Endothelial cell of umbilical vein (primary cell): ENCODE measurements around the gene ENOPH1. TPM values are rescaled to one million over a fixed set of nuclear protein-coding genes. Genes with fewer than 3 reads are reported as not detected.

Experiments used
- BruUV-seq: library from RNA; stranded (reverse); fragments of 400-500 nt; replicated peaks from 2 replicates; lab custom pipeline; 2021; lab: Mats Ljungman, UMichigan
- CTCF ChIA-PET: fragments of 300-600, 350-600 bp; sonication (Branson Sonifier 250); formaldehyde crosslinking; loops from one replicate; lab custom pipeline; 2021; ENCODE audit warnings: antibody characterized with exemption, inconsistent platforms; lab: Charles Lee
- POLR2A ChIA-PET: fragments of 300-600, 350-600 bp; sonication (Branson Sonifier 250); formaldehyde crosslinking; loops from one replicate; lab custom pipeline; 2021; ENCODE audit warnings: antibody characterized with exemption, inconsistent platforms; lab: Charles Lee
- DNase-seq: peaks from one replicate; pipeline ENCODE4 v3.0.0-alpha.2; 2011; ENCODE audit warnings: low read depth, low spot score
- FAIRE-seq: peaks from 2 replicates; lab custom pipeline; 2011; peaks lifted over from hg19 to GRCh38; lab: Jason Lieb, UNC
- H2AFZ ChIP-seq: 2 replicates; pipeline ENCODE4 v1.6.0; 2012; ENCODE audit warnings: low read depth, low read length, control low read depth, inconsistent platforms
- H3K27ac ChIP-seq: 2 replicates; pipeline ENCODE4 v1.5.1; 2011; ENCODE audit warnings: low read depth, mild to moderate bottlenecking, control low read depth, low read length, moderate library complexity; ENCODE audit not compliant: insufficient read depth
- H3K27me3 ChIP-seq, 2 experiments: 2 replicates each; pipeline versions ENCODE4 v1.6.0 to v1.6.1; 2011; ENCODE audit warnings: low read length in 2 of 2, mixed read lengths in 1 of 2; ENCODE audit not compliant: control insufficient read depth in 2 of 2, insufficient read depth in 2 of 2
- H3K36me3 ChIP-seq, 2 experiments: 2 replicates in 1 of 2; 3 replicates in 1 of 2; pipeline ENCODE4 v1.5.1; 2011; ENCODE audit warnings: low read length in 2 of 2, mild to moderate bottlenecking in 1 of 2, moderate library complexity in 1 of 2; ENCODE audit not compliant: control insufficient read depth in 2 of 2, insufficient read depth in 2 of 2; ENCODE audit errors: extremely low read depth in 1 of 2
- H3K4me1 ChIP-seq: 3 replicates; pipeline ENCODE4 v1.5.1; 2011; ENCODE audit warnings: mild to moderate bottlenecking, low read length; ENCODE audit not compliant: control insufficient read depth, insufficient read depth; ENCODE audit errors: extremely low read depth
- H3K4me2 ChIP-seq: 2 replicates; pipeline ENCODE4 v1.6.1; 2011; ENCODE audit warnings: low read length, control low read depth, mixed read lengths; ENCODE audit not compliant: insufficient read depth
- H3K4me3 ChIP-seq, 3 experiments: fragments of 200-600 bp in 1 of 3; sonication (generic), shearing (Covaris generic) in 1 of 3; replicated peaks in 1 of 3; 2 replicates each; pipeline ENCODE4 v1.5.1; 2011 to 2016; ENCODE audit warnings: control low read depth in 3 of 3, low read length in 3 of 3, mild to moderate bottlenecking in 2 of 3, inconsistent platforms in 1 of 3, low read depth in 1 of 3, moderate library complexity in 1 of 3; ENCODE audit not compliant: insufficient read depth in 1 of 3
- H3K79me2 ChIP-seq: 2 replicates; pipeline ENCODE4 v1.6.0; 2012; ENCODE audit warnings: low read length, inconsistent platforms; ENCODE audit not compliant: control insufficient read depth, insufficient read depth
- H3K9ac ChIP-seq: replicated peaks from 2 replicates; pipeline ENCODE3; 2011; ENCODE audit warnings: low read length, control low read depth; ENCODE audit not compliant: insufficient read depth; ENCODE audit errors: extremely low read depth
- H3K9me1 ChIP-seq: replicated peaks from 3 replicates; pipeline ENCODE4 v1.6.0; 2011; ENCODE audit warnings: mild to moderate bottlenecking, low read length; ENCODE audit not compliant: control insufficient read depth, insufficient read depth; ENCODE audit errors: extremely low read depth
- H3K9me3 ChIP-seq: replicated peaks from 2 replicates; pipeline ENCODE4 v1.5.1; 2012; ENCODE audit warnings: low read length, inconsistent platforms; ENCODE audit not compliant: control insufficient read depth, insufficient read depth
- H4K20me1 ChIP-seq: replicated peaks from 2 replicates; pipeline ENCODE3; 2011; ENCODE audit warnings: mild to moderate bottlenecking, low read length; ENCODE audit not compliant: control insufficient read depth, insufficient read depth; ENCODE audit errors: extremely low read depth
- EZH2 ChIP-seq: IDR thresholded peaks from 2 replicates; pipeline ENCODE4 v1.6.1; 2012; ENCODE audit warnings: borderline replicate concordance, low read depth, mild to moderate bottlenecking, moderate library complexity, low read length, inconsistent platforms; ENCODE audit not compliant: severe bottlenecking
- FOS ChIP-seq: IDR thresholded peaks from 2 replicates; pipeline ENCODE4 v1.6.1; 2011; ENCODE audit warnings: mild to moderate bottlenecking, low read length, moderate library complexity, borderline replicate concordance; ENCODE audit not compliant: insufficient read depth
- GATA2 ChIP-seq: IDR thresholded peaks from 2 replicates; pipeline ENCODE4 v1.7.0; 2011; ENCODE audit warnings: low read depth, mild to moderate bottlenecking, moderate library complexity, mixed read lengths, low read length; ENCODE audit not compliant: insufficient read length, insufficient read depth
- JUN ChIP-seq: IDR thresholded peaks from 2 replicates; pipeline ENCODE4 v1.6.1; 2011; ENCODE audit warnings: borderline replicate concordance, low read depth; ENCODE audit not compliant: insufficient read length, insufficient read depth
- MYC ChIP-seq: IDR thresholded peaks from one replicate; pipeline ENCODE4 v1.6.1; 2011; ENCODE audit warnings: mild to moderate bottlenecking, low read depth, low read length
- POLR2A ChIP-seq: IDR thresholded peaks from 2 replicates; pipeline ENCODE4 v1.6.1; 2012; ENCODE audit warnings: low read depth, mild to moderate bottlenecking, control low read depth, low read length
- POLR2AphosphoS5 ChIP-seq: IDR thresholded peaks from 2 replicates; pipeline ENCODE4 v1.6.1; 2012; ENCODE audit warnings: low read depth, mild to moderate bottlenecking, control low read depth, low read length, moderate library complexity; ENCODE audit not compliant: insufficient read depth
- dilution Hi-C: fragments of 300-500 bp; cut with MboI; formaldehyde crosslinking; loops from one replicate; pipeline ENCODE4 v1.15.0; 2019; ENCODE audit warnings: low sequenced_read_pairs; ENCODE audit not compliant: extremely low pct_ligation_motif_present
- intact Hi-C: fragments of 100-400 bp; cut with micrococcal nuclease; formaldehyde crosslinking; loops from one replicate; pipeline ENCODE4 v1.10.0; 2022
- polyA plus RNA-seq, 4 experiments: library from polyadenylated mRNA; depleted of rRNA in 3 of 4; stranded (reverse) in 3 of 4; unstranded in 1 of 4; fragments of >200 nt; gene quantifications; 2 replicates each; pipeline versions ENCODE4 v1.2.1 to v1.2.3, GENCODE V29; 2011 to 2012; ENCODE audit warnings: missing spikeins in 1 of 4
- total RNA-seq: library from RNA; stranded (reverse); gene quantifications from 2 replicates; pipeline ENCODE4 v1.2.3, GENCODE V29; 2021
- TF ChIP-seq, protein P1 (sequence below): IDR thresholded peaks from 2 replicates; pipeline ENCODE4 v1.6.1; 2011; ENCODE audit not compliant: insufficient read depth, insufficient read length
- TF ChIP-seq, protein P2 (sequence below), 2 donors: IDR thresholded peaks; 1 replicate in 1 of 2; 2 replicates in 1 of 2; pipeline ENCODE4 v1.5.1; 2011; ENCODE audit warnings: low read length in 2 of 2, mild to moderate bottlenecking in 2 of 2, moderate library complexity in 2 of 2, control low read depth in 1 of 2, inconsistent platforms in 1 of 2, low read depth in 1 of 2; ENCODE audit not compliant: insufficient read depth in 1 of 2; ENCODE audit errors: extremely low read depth in 1 of 2

ENOPH1 gene
- total and polyA plus RNA-seq, 2 donors (not counting 3 experiments of a cell fraction or from before 2014, with no cell fraction given) = 11.1 to 35.0 TPM

DNA sequence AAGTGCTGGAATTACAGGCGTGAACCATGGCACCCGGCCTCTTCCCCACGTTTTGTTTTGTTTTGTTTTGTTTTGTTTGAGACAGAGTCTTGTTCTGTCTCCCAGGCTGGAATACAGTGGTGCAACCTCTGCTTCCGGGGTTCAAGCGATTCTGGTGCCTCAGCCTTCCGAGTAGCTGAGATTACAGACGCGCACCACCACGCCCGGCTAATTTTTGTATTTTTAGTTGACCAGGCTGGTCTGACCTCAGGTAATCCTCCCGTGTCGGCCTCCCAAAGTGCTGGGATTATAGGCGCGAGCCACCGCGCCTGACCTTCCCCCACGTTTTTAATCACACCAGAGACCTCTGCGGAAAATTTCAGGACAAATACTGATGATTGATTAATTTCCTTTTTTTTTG, 2.2 kb downstream of the ENOPH1 start:
- peaks cover 87% of the 10 kb centered on the region for H3K79me2 ChIP-seq
- TF ChIP-seq, protein P1, sequence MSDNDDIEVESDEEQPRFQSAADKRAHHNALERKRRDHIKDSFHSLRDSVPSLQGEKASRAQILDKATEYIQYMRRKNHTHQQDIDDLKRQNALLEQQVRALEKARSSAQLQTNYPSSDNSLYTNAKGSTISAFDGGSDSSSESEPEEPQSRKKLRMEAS = no peak
- TF ChIP-seq POLR2AphosphoS5 = no peak
- no peak for TF ChIP-seq MYC
- no peak for TF ChIP-seq JUN
- TF ChIP-seq FOS = no peak
- TF ChIP-seq, protein P2, sequence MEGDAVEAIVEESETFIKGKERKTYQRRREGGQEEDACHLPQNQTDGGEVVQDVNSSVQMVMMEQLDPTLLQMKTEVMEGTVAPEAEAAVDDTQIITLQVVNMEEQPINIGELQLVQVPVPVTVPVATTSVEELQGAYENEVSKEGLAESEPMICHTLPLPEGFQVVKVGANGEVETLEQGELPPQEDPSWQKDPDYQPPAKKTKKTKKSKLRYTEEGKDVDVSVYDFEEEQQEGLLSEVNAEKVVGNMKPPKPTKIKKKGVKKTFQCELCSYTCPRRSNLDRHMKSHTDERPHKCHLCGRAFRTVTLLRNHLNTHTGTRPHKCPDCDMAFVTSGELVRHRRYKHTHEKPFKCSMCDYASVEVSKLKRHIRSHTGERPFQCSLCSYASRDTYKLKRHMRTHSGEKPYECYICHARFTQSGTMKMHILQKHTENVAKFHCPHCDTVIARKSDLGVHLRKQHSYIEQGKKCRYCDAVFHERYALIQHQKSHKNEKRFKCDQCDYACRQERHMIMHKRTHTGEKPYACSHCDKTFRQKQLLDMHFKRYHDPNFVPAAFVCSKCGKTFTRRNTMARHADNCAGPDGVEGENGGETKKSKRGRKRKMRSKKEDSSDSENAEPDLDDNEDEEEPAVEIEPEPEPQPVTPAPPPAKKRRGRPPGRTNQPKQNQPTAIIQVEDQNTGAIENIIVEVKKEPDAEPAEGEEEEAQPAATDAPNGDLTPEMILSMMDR (IDR thresholded peaks at IDR 0.05; ENCODE audit: extremely low read depth in 1 of 2, insufficient read depth in 1 of 2, low read depth in 1 of 2, low read length in 2 of 2) = no peak
- TF ChIP-seq POLR2A = no peak
- no peak for TF ChIP-seq EZH2
- TF ChIP-seq GATA2 = no peak
- H3K4me2 ChIP-seq = no peak overlapping the region
- no TSS peak for BruUV-seq
- no peaks in the 10 kb centered on the region for H3K9me3 ChIP-seq
- no peak overlapping the region for H3K9ac ChIP-seq
- ChIA-PET POLR2A (no interaction called here), CTCF (no interaction called here)
- H2AFZ ChIP-seq = no peak overlapping the region
- FAIRE-seq (no peak), DNase-seq (no peak)
- H3K27me3 ChIP-seq = no peaks in the 10 kb centered on the region
- peaks cover 0 to 5% of the 10 kb centered on the region in 2 experiments for H3K36me3 ChIP-seq
- H4K20me1 ChIP-seq = peaks cover 9% of the 10 kb centered on the region
- H3K27ac ChIP-seq = no peak overlapping the region
- no peak overlapping the region for H3K4me3 ChIP-seq
- peaks cover 3% of the 10 kb centered on the region for H3K9me1 ChIP-seq
- peaks cover 8% of the 10 kb centered on the region for H3K4me1 ChIP-seq
- intact Hi-C loops = loop anchor here (5.0 kb wide), 1 partner anchor 580 kb away; the partner anchor contains the start of gene LIN54
- dilution Hi-C loops = no loop called here
